PFSK-1 (cell line): ENCODE data around the gene AADACL4.

Experiments
- POLR2AphosphoS5 ChIP-seq: IDR thresholded peaks from 2 replicates; pipeline ENCODE4 v1.6.1; 2012; ENCODE audit warnings: low read depth, mild to moderate bottlenecking, control low read depth, low read length, moderate library complexity
- TAF1 ChIP-seq: IDR thresholded peaks from 2 replicates; pipeline ENCODE4 v1.6.1; 2012; ENCODE audit warnings: low read length, control low read depth, borderline replicate concordance; ENCODE audit not compliant: insufficient read depth

- TF ChIP-seq TAF1 (no peak), POLR2AphosphoS5 (no peak; the same call in 1 of the 2 replicates)
Observed at GRCh38 chr1:12617901-12618660, 25.8 kb upstream of the AADACL4 start, which contains the start of gene DHRS3.
